H1 (cell line): Measurements from ENCODE around the gene COL4A3. TPM values are rescaled to one million over a fixed set of nuclear protein-coding genes. Genes with fewer than 3 reads are reported as not detected.

Source experiments
- BACH1 ChIP-seq: IDR thresholded peaks from 2 replicates; pipeline ENCODE4 v1.6.1; 2012; ENCODE audit warnings: low read length, improper control_type of control experiment
- KDM5A ChIP-seq: fragments of 200-600 bp; IDR thresholded peaks from 2 replicates; pipeline ENCODE4 v1.7.1; 2012; ENCODE audit warnings: mild to moderate bottlenecking, low read length, inconsistent platforms, mixed read lengths
- polyA plus RNA-seq, 7 experiments: library from polyadenylated mRNA; depleted of rRNA in 3 of 7; stranded (reverse) in 5 of 7; unstranded in 2 of 7; fragments of >200 nt in 5 of 7; fragments of 200-250 nt in 2 of 7; gene quantifications; 1 replicate in 5 of 7; 2 replicates in 1 of 7; 4 replicates in 1 of 7; pipeline versions ENCODE4 v1.2.1 to v1.2.3, GENCODE V29; 2011 to 2013; ENCODE audit warnings: missing spikeins in 2 of 7, mixed read lengths in 2 of 7
- total RNA-seq: library from RNA; stranded (reverse); fragmentation: NEBNext Ultra II Directional; extraction: Animal tissue kit (Norgen Biotek cat#: 25700); gene quantifications from 2 replicates; pipeline ENCODE4 v1.2.1, GENCODE V29; 2021

Gene COL4A3
- total and polyA plus RNA-seq, 2 of the 8 experiments (the other 6 are each of a cell fraction or from before 2014, with no cell fraction given): 0.12 to 0.17 TPM

GRCh38 chr2:227134591-227134990 is 29.8 kb upstream of the COL4A3 start (continued):
- no peak for TF ChIP-seq BACH1
- TF ChIP-seq KDM5A: no peak
